Thymus (tissue), 11 donors: Measurements from ENCODE around the gene AKR7A2. TPM values are rescaled to one million over a fixed set of nuclear protein-coding genes. Genes with fewer than 3 reads are reported as not detected.

Source experiments
- DNase-seq, 9 donors: peaks; one replicate each; pipeline ENCODE4 v3.0.0-alpha.2; 2013; ENCODE audit warnings: low spot score in 9 of 9, low read depth in 6 of 9, missing footprints in 1 of 9
- H3K27ac ChIP-seq, 2 donors: one replicate each; pipeline ENCODE4 v1.5.1; 2013; ENCODE audit warnings: control low read depth in 1 of 2, low read depth in 1 of 2, low read length in 1 of 2, mild to moderate bottlenecking in 1 of 2, moderate library complexity in 1 of 2
- H3K27me3 ChIP-seq, 2 donors: one replicate each; pipeline ENCODE4 v1.5.1; 2013; ENCODE audit warnings: low read length in 1 of 2; ENCODE audit not compliant: control insufficient read depth in 2 of 2, insufficient read depth in 1 of 2
- H3K36me3 ChIP-seq, 2 donors: one replicate each; pipeline ENCODE4 v1.5.1; 2013; ENCODE audit warnings: low read length in 1 of 2, mild to moderate bottlenecking in 1 of 2, moderate library complexity in 1 of 2; ENCODE audit not compliant: control insufficient read depth in 2 of 2, insufficient read depth in 2 of 2
- H3K4me1 ChIP-seq, 2 donors: one replicate each; pipeline ENCODE4 v1.5.1; 2013; ENCODE audit warnings: low read length in 2 of 2; ENCODE audit not compliant: control insufficient read depth in 2 of 2, insufficient read depth in 2 of 2
- H3K4me3 ChIP-seq, 2 donors: one replicate each; pipeline ENCODE4 v1.5.1; 2013; ENCODE audit warnings: low read length in 2 of 2, control low read depth in 1 of 2, mild to moderate bottlenecking in 1 of 2
- H3K9me3 ChIP-seq, 2 donors: one replicate each; pipeline ENCODE4 v1.5.1; 2013; ENCODE audit warnings: low read length in 1 of 2, mild to moderate bottlenecking in 1 of 2; ENCODE audit not compliant: control insufficient read depth in 2 of 2, insufficient read depth in 1 of 2
- WGBS: extraction: QIAGEN DNeasy Blood & Tissue Kit; methylation state at CpG from one replicate; pipeline ENCODE4 v1.1.7; 2013; 5-methylcytosine and 5-hydroxymethylcytosine counted together
- polyA plus RNA-seq: library from polyadenylated mRNA; stranded (reverse); fragments of 200-250 nt; gene quantifications from one replicate; pipeline ENCODE4 v1.2.3, GENCODE V29; 2013
- total RNA-seq: library from RNA; stranded (reverse); fragments of 120-200 nt; gene quantifications from one replicate; pipeline ENCODE4 v1.2.4, GENCODE V29; 2013
- donor health status: healthy.

The AKR7A2 gene
- total and polyA plus RNA-seq, 2 donors, result 24.8 to 54.3 TPM

DNA sequence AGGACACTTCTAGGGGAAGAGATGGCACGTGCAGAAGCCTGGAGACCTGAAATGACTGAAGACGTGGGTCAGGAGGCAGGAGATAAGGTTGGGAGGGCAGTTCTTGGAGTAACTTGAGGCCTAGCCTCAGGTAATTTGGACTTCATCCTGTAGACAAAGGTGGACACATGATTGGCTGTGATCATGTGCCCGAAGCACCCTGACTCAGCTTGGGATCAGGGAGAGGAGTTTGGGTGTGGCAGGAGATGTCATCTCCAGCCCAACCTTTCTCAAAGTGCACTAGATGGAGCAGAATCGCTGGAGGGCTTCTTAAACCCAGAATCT is 1.7 kb upstream of the AKR7A2 start:
- Histone ChIP-seq H3K27ac (no peak overlapping the region), H3K9me3 (no peaks in the 10 kb centered on the region), H3K4me1 (peaks cover 5 to 24% of the 10 kb centered on the region in 2 donors), H3K36me3 (peaks cover under 1 to 3% of the 10 kb centered on the region in 2 donors), H3K27me3 (peaks cover 0 to 3% of the 10 kb centered on the region in 2 donors), H3K4me3 (no peak overlapping the region)
- WGBS, result 96% methylated on average over 4 of the region's 4 CpGs
- no peak for DNase-seq

DNA sequence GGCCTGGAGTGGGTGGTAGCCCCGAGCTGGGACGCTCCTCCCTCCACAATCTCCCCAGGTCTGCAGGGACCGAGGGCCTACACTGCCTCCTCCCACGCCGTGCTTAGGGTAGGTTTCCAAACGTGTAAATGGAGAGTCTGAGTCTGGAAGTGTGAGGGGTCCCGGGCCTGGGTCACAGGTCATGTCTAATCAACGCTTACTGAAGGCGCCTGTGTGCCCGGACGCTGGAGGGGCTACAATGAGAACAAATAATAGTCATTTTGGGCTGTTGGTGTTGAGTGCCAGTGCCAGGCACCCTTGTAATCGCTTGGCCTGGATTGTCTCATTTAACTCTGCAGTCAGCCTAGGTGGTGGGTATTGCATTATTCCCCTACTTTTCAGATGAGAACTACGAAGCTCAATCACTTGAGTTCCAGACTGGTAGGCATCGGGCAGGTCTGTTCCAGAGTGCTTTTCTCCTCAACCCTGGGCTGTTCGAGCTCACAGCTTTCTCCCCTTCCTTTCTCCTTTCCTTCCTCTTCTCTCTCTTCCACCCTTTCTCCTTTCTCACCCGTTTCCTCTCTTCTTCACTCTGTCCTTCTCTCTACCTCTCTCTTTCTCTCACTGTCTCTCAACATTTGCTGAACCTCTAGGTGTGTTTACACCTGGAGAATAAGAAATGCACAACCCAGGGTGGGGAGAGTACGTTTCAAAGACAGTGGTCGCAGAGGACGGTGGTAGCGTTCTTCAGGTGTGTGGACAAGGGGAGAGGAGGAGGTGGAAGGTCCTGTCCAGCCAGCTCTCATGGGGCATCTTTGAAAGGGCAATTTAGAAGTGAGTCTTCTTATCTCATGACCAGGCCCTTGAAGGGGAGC is 1.1 kb upstream of the AKR7A2 start:
- Histone ChIP-seq H3K27ac (no peak overlapping the region), H3K4me1 (peaks cover 5 to 24% of the 10 kb centered on the region in 2 donors), H3K36me3 (peaks cover 6 to 8% of the 10 kb centered on the region in 2 donors), H3K9me3 (no peaks in the 10 kb centered on the region), H3K4me3 (peak overlapping the region; percentile 63 to 81), H3K27me3 (peaks cover 0 to 3% of the 10 kb centered on the region in 2 donors)
- 56% methylated on average over 20 of the region's 20 CpGs for WGBS
- no peak for DNase-seq

DNA sequence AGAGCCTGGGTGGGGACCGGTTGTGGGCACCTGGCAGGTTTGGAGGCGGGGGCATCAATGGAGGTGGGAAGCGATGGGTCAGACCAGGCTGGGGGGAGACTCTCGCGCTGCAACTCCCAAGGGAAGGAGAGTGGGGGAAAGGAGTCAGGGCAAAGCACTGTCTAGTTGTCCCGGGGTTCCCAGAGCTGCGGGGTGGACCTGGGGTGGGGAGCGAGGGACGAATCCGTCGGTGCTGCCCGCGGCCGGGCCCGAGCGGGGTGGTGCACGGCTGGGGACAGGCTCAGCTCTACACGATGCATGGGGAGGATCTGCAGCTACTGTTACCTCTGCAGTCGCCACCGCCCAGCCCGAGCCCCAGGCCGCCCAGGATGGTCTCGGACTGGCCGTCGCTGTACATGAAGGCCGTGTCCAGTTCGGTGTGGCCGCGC is 427 bp downstream of the AKR7A2 start:
- Histone ChIP-seq H3K4me3 (peak overlapping the region; percentile 69 to 81), H3K36me3 (peaks cover 12 to 20% of the 10 kb centered on the region in 2 donors), H3K27me3 (peaks cover 0 to 3% of the 10 kb centered on the region in 2 donors), H3K27ac (peak overlapping the region in 1 of 2 donors; percentile 70), H3K9me3 (no peaks in the 10 kb centered on the region), H3K4me1 (peaks cover 5 to 24% of the 10 kb centered on the region in 2 donors)
- peak in 1 of 9 donors; percentile 18 for DNase-seq
- WGBS, result 1% methylated on average over 29 of the region's 29 CpGs

DNA sequence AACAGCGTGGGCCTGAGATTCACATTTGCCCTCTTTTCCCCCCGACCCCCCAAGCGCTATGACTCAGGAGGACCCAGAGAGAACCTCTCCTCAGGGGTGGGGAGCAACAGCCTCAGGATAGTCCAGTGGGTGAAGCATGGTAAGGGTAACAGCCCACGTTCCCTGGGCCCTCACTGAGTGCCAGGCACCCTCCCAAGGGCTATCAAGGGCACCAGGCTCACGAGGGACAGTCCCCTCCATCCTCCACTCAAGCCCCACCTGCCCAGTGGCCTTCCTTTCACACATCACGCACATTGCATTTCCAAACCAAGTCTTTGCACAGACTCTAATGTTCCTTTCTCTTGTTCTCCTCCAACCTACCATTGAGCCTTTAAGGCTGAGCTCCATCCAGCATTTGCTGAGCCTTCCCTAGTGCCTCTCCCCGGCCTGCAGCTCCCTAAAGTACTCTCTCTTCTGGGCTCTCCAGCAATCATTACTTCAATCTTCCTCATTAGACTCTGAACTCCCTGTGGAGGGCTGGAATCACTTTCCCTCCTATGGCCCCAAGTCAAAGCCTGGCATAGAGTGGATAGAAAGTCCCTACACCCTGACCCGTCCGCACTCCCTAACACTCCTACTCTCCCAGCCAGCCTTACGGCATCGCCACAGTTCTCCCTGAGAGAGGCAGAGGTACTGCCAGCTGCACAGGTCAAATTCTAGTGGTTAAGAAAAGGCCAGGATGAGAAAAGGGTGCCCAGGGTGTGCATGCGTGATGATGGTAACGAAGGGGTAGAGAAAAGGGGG is 1.0 kb downstream of the AKR7A2 start:
- Histone ChIP-seq H3K4me1 (peaks cover 5 to 24% of the 10 kb centered on the region in 2 donors), H3K9me3 (no peaks in the 10 kb centered on the region), H3K27ac (no peak overlapping the region), H3K36me3 (peaks cover 16 to 25% of the 10 kb centered on the region in 2 donors), H3K4me3 (peak overlapping the region; percentile 69 to 81), H3K27me3 (peaks cover 0 to 3% of the 10 kb centered on the region in 2 donors)
- 68% methylated on average over 13 of the region's 13 CpGs for WGBS
- DNase-seq, result peak in 1 of 9 donors; percentile 21

DNA sequence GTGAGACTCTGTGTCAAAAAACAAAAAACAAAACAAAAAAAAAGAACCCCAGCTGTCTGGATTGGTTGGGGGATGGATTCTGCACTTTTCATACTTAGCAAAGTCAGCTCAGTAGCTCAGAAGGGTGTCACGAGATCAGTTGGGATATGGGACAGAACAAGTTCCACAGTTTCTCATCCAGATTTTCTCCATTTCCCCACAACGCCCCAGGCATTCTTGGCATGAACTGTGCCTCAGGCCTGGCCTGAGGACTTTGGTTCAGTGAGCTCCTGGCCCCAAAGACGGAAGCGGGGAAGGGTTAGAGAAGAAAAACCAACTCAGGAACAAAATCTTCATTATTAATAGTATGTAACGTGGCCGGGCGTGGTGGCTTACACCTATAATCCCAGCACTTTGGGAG is 1.9 kb downstream of the AKR7A2 start:
- no peak for DNase-seq
- WGBS, result 97% methylated on average over 7 of the region's 7 CpGs
- Histone ChIP-seq H3K4me1 (peaks cover 5 to 20% of the 10 kb centered on the region in 2 donors), H3K27ac (no peak overlapping the region), H3K27me3 (peaks cover 0 to 3% of the 10 kb centered on the region in 2 donors), H3K4me3 (no peak overlapping the region), H3K9me3 (no peaks in the 10 kb centered on the region), H3K36me3 (peaks cover 24 to 34% of the 10 kb centered on the region in 2 donors)

DNA sequence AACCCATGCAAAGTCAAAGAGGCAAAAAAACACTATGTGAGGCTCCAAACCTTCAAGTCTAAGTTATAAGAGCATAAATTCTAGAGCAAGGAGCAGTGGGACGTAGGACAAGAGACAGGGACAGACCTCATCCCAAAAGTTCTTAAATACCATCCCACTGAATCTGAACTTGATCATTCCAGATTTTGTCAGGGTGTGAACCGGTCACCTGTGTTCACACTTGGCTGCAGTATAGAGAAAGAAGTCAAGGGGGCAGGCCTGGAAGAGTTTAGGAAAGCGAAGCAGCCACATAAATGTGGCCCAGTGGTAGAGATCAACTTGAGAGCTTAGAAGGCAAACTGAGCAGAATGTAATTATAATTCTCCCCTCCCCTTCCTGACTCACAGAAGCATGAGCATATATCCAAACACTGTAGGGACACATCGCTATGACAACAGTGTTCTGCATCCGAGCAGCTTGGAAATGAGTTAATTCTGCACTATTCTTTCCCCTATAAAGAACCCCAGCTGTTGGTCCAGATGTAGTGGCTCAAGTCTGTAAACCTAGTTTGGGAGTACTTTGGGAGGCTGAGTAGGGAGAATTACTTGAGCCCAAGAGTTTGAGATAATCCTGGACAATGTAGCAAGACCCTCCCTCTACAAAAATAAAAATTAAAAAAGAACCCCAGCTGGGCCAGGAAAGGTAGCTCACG is 2.7 kb downstream of the AKR7A2 start:
- Histone ChIP-seq H3K9me3 (no peaks in the 10 kb centered on the region), H3K4me3 (no peak overlapping the region), H3K27ac (no peak overlapping the region), H3K36me3 (peaks cover 25 to 42% of the 10 kb centered on the region in 2 donors), H3K27me3 (peaks cover 0 to 3% of the 10 kb centered on the region in 2 donors), H3K4me1 (peaks cover 5 to 20% of the 10 kb centered on the region in 2 donors)
- no peak for DNase-seq
- WGBS, result 89% methylated on average over 6 of the region's 6 CpGs

DNA sequence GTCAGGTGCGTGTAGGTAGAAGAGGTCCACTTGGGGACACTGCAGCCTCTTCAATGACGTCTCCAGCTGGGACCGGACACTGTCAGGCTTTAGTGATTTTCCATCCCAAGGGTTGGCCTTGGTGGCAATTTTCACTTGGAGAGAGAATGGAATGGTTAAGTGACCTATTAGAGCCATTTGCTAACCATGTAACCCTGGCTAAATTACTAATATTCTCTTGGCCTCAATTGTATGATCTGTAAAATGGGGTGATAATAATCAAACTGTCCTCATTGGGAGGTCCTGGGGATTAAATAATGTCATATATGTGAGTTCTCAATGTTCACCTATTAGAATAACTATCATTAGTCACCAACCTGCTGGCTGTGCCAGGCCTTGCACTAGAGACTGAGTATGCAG is 3.4 kb downstream of the AKR7A2 start:
- Histone ChIP-seq H3K36me3 (peaks cover 28 to 49% of the 10 kb centered on the region in 2 donors), H3K9me3 (no peaks in the 10 kb centered on the region), H3K27ac (no peak overlapping the region), H3K4me1 (peaks cover 5 to 18% of the 10 kb centered on the region in 2 donors), H3K27me3 (peaks cover 0 to 3% of the 10 kb centered on the region in 2 donors), H3K4me3 (no peak overlapping the region)
- WGBS, result 98% methylated on average over 3 of the region's 3 CpGs
- no peak for DNase-seq

DNA sequence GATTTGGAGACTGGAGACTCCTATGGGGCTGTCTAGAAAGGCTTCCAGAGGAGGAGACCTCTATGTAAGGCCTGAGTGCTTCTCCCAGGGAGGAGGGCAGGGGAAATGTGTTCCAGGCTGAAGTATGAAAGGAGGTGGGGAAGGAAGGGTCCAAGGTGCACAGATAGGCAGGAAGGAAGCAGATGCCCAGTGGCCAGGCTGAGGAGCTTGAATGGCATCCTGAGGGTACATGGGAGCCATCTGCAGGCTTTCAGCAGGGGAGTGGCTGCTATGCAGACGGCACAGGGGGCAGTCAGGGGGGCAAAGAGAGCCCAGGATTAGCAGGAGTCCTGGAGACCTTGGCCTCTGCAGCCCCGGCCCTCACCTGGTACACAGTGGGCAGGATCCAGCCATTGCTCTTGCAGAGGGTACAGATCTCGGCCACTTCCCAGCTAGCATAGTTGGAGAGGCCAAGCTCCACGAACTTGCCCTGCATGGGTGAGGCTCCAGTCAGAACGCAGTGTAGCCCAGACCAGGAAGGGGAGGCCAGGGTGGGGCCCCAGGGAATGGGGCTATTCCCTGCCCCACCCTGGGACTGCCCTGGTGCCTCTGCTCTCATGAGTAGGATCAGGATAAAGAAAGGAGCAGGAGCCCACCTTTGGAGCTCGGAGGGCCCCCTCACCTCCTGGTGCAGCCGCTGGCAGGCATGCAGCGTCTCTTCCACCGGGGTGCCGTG is 4.0 kb downstream of the AKR7A2 start:
- no peaks in the 10 kb centered on the region for H3K9me3 ChIP-seq
- peaks cover 0 to 3% of the 10 kb centered on the region in 2 donors for H3K27me3 ChIP-seq
- DNase-seq, result no peak
- 98% methylated on average over 10 of the region's 10 CpGs for WGBS
- H3K36me3 ChIP-seq, result peaks cover 29 to 55% of the 10 kb centered on the region in 2 donors
- H3K27ac ChIP-seq, result no peak overlapping the region
- no peak overlapping the region for H3K4me3 ChIP-seq
- peaks cover 5 to 17% of the 10 kb centered on the region in 2 donors for H3K4me1 ChIP-seq
